K562 (cell line): ENCODE data around the gene STXBP6.

Experiments used
- NR2C2 ChIP-seq, 2 experiments: fragments of 200-800 bp in 1 of 2; sonication (Bioruptor generic) in 1 of 2; sonication (generic) in 1 of 2; formaldehyde crosslinking in 1 of 2; IDR thresholded peaks; 2 replicates each; pipeline versions ENCODE4 v1.6.1 to v1.8.0; 2016 to 2022; ENCODE audit warnings: mild to moderate bottlenecking in 1 of 2, missing compliant biosample characterization in 1 of 2, missing genetic modification characterization in 1 of 2, missing genetic modification reagents in 1 of 2
- TF ChIP-seq, protein P1 (sequence below), 3 experiments: IDR thresholded peaks in 2 of 3; conservative IDR thresholded peaks in 1 of 3; 2 replicates each; pipeline ENCODE4 v1.5.1; 2011 to 2012; ENCODE audit warnings: low read length in 3 of 3, mild to moderate bottlenecking in 3 of 3, control low read depth in 2 of 3, improper control_type of control experiment in 1 of 3, inconsistent platforms in 1 of 3, low read depth in 1 of 3, mixed read lengths in 1 of 3, moderate library complexity in 1 of 3; ENCODE audit not compliant: insufficient read depth in 2 of 3

DNA sequence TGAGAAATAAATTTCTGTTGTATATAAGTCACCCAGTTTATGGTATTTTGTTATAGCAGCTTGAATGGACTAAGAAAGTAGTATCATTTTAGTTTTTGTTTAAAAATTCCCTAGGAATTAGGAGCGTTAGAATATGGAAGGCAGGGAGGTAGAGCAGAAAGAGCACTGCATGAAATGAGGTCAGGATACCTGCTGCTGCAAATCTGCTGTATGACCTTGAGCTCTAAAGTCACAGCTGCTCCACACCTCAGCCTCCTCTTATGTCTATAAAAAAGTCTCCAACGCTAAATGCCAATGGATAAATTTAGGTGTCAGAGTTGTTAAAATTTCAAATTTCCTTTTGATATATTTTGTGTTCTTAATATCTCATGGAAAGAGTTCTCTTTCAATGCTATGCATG is 235.0 kb downstream of the STXBP6 start:
- TF ChIP-seq, protein P1, sequence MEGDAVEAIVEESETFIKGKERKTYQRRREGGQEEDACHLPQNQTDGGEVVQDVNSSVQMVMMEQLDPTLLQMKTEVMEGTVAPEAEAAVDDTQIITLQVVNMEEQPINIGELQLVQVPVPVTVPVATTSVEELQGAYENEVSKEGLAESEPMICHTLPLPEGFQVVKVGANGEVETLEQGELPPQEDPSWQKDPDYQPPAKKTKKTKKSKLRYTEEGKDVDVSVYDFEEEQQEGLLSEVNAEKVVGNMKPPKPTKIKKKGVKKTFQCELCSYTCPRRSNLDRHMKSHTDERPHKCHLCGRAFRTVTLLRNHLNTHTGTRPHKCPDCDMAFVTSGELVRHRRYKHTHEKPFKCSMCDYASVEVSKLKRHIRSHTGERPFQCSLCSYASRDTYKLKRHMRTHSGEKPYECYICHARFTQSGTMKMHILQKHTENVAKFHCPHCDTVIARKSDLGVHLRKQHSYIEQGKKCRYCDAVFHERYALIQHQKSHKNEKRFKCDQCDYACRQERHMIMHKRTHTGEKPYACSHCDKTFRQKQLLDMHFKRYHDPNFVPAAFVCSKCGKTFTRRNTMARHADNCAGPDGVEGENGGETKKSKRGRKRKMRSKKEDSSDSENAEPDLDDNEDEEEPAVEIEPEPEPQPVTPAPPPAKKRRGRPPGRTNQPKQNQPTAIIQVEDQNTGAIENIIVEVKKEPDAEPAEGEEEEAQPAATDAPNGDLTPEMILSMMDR (IDR thresholded peaks at IDR 0.05 in 2 of 3, conservative IDR thresholded peaks at IDR 0.05 in 1 of 3; ENCODE audit: insufficient read depth in 2 of 3, low read depth in 1 of 3, low read length in 3 of 3) = no peak
- TF ChIP-seq NR2C2 (CRISPR knock-in tag; IDR thresholded peaks at IDR 0.05) (no peak), NR2C2 (tag; IDR thresholded peaks at IDR 0.05) (no peak)
